GM11168 (cell line): ENCODE measurements around the gene CDC26.

Experiments
- in situ Hi-C: fragments of 300-500 bp; cut with MboI; formaldehyde crosslinking; loops from one replicate; pipeline ENCODE4 v1.12.0; 2022; ENCODE audit warnings: low sequenced_read_pairs; ENCODE audit not compliant: unreplicated experiment

The CDC26 gene

GRCh38 chr9:113275157-113276131 is at the start of gene CDC26, which contains the start of gene PRPF4:
CDC26 (minus strand) TSS chr9:113275572; CDS start chr9:113272507, 3,065 bp downstream.
PRPF4 (plus strand) TSS chr9:113275658; CDS start chr9:113275744, 86 bp downstream.
- in situ Hi-C loops = no loop called here

DNA sequence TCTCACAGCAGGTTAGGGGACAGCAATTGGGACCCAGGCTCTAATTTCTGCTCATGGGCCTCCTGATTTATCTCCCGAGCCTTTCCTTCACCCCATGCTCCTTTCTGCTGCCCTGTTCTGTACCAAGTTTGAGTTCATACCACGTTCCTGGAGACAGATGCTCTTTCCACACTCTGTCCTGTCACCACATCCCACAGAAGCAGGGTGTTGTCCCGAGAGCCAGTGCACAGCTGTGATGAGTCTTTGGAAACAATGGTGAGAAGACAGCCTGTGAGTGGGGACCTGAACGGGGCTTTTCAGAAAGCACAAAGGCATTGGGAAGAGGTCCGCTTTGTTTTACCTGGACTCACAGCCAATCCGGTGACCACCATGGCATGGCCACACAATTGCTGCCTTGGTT is 47.3 kb upstream of the CDC26 start:
- in situ Hi-C loops = loop anchor here (25.0 kb wide), 1 partner anchor 340 kb away; no protein-coding TSS in a partner anchor

GRCh38 chr9:113320051-113320450 is 44.7 kb upstream of the CDC26 start:
- in situ Hi-C loops = loop anchor here (25.0 kb wide), 1 partner anchor 342 kb away; no protein-coding TSS in a partner anchor

DNA sequence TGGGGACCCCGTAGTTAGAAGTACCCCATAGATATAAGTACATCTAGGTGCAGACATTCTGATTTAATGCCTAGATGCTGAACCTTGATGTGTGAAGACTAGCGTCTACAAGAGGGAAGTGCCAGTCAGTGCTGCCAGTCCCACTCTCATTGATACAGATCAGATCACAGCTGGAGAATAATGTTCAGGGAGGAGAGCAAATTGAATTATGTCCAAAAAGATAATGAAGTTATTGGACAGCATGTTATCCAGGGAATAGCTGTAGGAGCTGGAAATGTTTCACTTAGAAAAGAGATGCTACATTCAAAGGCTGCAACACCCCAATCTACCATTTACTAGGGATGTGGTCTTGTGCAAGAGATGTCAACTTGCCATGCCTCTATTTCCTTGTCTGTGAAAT is 43.7 kb upstream of the CDC26 start:
- in situ Hi-C loops = loop anchor here (25.0 kb wide), 1 partner anchor 343 kb away; no protein-coding TSS in a partner anchor

DNA sequence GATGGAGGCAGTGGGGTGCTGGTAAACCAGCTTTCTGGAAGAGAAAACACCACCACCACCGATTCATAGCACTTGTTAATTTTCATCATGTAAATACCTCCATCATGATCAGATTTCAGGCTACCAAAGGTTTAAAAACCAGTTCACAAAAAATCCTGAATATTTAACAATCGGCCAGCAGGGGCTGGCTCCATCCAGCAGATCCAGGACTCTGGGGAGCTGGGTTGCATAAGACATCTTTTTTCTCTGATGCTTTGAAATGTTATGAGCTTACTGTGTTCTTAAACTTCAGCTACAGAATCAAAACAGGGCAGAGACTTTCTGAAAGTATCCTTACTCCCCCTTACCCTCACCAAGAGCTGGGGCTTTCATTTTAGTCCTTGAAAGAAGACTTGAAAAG is 42.4 kb upstream of the CDC26 start:
- in situ Hi-C loops = loop anchor here (25.0 kb wide), 1 partner anchor 345 kb away; no protein-coding TSS in a partner anchor

DNA sequence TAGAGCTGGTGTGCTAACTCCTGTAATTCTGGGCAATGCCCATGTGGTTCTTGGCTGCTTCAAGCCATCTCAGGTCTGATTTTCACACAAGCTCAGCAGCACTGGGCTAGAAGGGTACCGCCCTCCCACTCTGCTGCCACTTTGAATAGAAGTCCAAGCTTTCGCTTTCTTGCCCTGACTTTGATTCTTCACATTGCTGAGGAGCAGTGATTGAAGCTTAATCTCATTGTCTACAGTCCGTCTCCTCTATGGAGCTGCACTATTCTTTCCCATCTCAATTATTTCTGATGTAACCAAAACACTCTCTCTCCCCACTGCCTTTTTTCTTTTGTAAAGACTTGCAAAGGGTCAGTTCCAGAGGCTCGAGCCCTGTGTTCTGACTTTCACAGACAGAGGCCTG is 40.7 kb upstream of the CDC26 start:
- in situ Hi-C loops = loop anchor here (25.0 kb wide), 1 partner anchor 346 kb away; no protein-coding TSS in a partner anchor

GRCh38 chr9:113315231-113315630 is 39.9 kb upstream of the CDC26 start:
- in situ Hi-C loops = loop anchor here (25.0 kb wide), 1 partner anchor 347 kb away; no protein-coding TSS in a partner anchor

- in situ Hi-C loops = loop anchor here (25.0 kb wide), 1 partner anchor 349 kb away; no protein-coding TSS in a partner anchor
Observed at GRCh38 chr9:113313261-113313660, 37.9 kb upstream of the CDC26 start.

DNA sequence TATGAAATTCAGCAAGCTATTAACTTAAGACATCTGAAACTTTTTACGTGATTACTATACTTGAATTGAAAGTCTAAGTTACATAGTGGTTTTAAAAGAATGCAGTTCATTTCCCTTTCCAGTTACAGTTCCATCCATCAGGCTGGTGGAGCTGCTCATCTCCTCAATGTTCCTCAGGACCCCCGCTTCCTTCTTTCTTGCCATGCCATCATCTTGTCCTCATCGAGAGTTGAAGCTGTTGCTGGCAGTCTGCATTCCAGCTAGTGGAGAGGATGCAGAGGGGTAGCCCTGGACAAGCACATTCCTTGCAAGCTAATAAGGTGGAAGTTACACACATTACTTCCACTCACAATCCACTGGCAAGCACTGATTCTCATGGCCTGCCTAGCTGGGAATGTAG is 36.6 kb upstream of the CDC26 start:
- in situ Hi-C loops = loop anchor here (25.0 kb wide), 1 partner anchor 350 kb away; no protein-coding TSS in a partner anchor

DNA sequence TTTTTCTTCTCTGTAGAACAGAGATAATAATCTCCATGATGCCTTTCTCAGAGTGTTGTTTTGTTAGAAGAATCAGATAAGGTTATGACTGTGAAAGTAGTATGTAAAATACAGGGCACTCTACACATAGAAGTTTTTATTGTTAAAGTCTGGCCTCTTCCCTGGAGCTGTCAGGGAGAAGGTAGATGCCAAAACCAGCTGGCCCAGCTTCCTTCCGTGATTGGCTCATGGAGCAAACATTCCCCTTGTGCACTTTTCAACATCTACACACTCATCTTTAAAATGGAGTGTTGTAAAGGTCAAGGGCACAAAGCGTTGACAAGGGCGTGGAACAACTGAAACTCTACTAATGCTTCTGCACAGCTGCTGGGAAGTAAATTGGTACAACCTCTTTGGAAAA is 35.2 kb upstream of the CDC26 start:
- in situ Hi-C loops = loop anchor here (25.0 kb wide), 1 partner anchor 352 kb away; no protein-coding TSS in a partner anchor

DNA sequence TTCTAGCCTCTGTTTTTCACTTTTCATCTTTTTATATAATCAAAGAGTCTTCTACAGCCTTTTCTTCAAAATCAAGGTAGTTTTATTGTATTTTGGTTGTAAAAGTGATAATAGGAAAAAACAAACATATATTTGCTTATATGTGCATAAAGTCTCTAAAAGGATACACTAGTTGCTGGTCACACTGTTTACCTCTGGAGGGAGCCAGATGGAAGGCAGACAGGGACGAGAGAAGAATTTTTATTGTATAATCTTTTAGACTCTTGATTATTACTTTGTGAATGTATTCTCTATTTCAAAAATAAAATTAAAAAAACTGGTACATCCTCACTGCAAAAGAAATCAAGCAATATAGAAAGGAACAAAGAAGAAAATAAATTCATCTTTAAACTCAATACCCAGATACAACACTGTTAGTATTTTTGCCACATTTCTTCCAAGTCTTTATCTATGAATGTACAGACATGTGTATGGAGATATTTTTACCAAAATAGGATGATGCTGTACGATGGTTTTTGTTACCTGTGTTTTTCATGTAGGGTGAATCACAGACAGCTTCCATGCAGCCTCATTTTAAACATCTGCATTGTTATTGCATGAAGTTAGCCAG is 33.9 kb upstream of the CDC26 start:
- in situ Hi-C loops = loop anchor here (25.0 kb wide), 1 partner anchor 353 kb away; no protein-coding TSS in a partner anchor

GRCh38 chr9:113307396-113307975 is 32.1 kb upstream of the CDC26 start:
- in situ Hi-C loops = loop anchor here (25.0 kb wide), 1 partner anchor 355 kb away; no protein-coding TSS in a partner anchor

DNA sequence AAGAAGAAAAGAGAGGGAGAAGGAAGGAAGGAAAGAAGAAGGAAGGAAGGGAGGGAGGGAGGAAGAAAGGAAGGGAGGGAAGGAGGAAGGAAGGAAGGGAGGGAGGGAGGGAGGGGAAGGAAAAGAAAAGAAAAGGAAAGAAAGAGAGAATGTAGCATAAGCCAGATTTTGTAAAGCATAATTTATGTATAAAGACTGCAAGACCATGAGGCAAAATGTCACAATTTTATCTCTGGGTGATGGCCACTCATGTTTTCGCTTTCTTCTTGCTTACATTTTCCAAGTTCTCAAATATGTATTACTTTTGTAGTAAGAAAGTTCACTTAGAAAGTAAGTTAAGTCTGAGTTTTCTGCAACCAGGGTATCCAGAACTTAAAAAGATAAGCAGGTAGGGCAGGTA is 31.2 kb upstream of the CDC26 start:
- in situ Hi-C loops = loop anchor here (25.0 kb wide), 1 partner anchor 356 kb away; no protein-coding TSS in a partner anchor

- in situ Hi-C loops = loop anchor here (25.0 kb wide), 1 partner anchor 359 kb away; no protein-coding TSS in a partner anchor
Observed at GRCh38 chr9:113302792-113303418, 27.5 kb upstream of the CDC26 start, which contains the start of gene RNF183. RNF183 (minus strand) TSS chr9:113303376; CDS start chr9:113298184, 5,192 bp downstream.

GRCh38 chr9:113301548-113301947 is 26.2 kb upstream of the CDC26 start:
- in situ Hi-C loops = loop anchor here (25.0 kb wide), 1 partner anchor 361 kb away; no protein-coding TSS in a partner anchor

DNA sequence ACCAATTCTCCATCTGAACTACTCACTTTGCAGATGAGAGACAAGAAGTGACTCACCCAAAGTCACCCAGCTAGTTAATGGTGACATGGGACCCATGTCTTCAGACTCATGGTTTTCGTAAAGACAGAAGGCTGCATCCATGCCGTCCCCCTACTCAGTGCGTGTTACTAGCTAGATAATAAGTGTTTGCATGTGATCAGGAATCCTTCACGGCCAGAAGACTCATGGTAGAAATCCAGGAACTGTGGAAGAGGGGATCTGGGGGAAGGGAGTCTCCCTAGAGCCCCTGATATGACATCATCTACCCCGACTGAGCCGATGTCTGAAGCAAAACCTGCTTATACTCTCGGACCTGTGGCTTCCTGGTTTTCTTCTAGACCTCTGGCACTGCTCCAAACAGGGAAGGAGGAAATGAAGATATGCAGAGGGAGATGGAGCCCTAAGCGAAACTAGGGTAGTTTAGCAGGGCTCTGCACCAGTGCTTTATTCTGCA is 24.5 kb upstream of the CDC26 start:
- in situ Hi-C loops = loop anchor here (25.0 kb wide), 1 partner anchor 362 kb away; no protein-coding TSS in a partner anchor

- in situ Hi-C loops = no loop called here
Observed at GRCh38 chr9:113298924-113299770, 23.8 kb upstream of the CDC26 start.

DNA sequence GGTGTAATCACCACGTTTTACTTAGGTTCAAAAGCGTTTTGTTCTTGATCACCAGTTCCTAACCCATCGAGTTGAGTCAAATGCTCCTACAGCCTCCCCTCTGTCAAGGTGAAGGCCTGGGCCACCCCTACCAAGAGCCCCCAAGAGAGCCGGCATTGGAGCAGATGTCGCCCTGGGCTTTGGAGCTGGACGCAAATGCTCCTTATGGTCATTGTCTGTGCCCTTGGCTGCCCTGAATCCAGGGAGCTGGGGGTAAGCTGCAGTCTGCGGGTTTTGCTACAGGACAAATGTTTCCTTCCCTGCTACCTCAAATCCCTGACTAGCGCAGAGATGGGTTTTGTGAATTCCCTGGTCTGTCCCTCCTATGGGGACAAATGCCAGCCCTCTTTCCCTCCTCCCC is 22.9 kb upstream of the CDC26 start:
- in situ Hi-C loops = no loop called here
